Measurements from ENCODE around the gene CEP83. TPM values are rescaled to one million over a fixed set of nuclear protein-coding genes. Genes with fewer than 3 reads are reported as not detected.
A peak's percentile ranks its signal among the peaks of the same experiment; 100 is the strongest.

Gene CEP83
- total and polyA plus RNA-seq, 9 of the 15 experiments (the other 6 are each of a cell fraction or from before 2014, with no cell fraction given), result 5.3 to 40.5 (median 31.3) TPM

GRCh38 chr12:94421868-94422740 lies 37.6 kb downstream of the CEP83 start:
- Histone ChIP-seq H3K9me3 (replicated peaks; ENCODE audit: control insufficient read depth, insufficient read depth, low read depth, low read length) (peaks cover 21% of the 10 kb centered on the region), H3K36me3 (ENCODE audit: control insufficient read depth, insufficient read depth, low read length) (peaks cover 4% of the 10 kb centered on the region; the same call in 2 of the 3 replicates), H3K9ac (ENCODE audit: insufficient read depth in 1 of 2, low read depth in 2 of 2, low read length in 2 of 2) (no peak overlapping the region), H3K4me2 (ENCODE audit: insufficient read depth, low read length) (no peak overlapping the region), H4K20me1 (replicated peaks; ENCODE audit: control insufficient read depth, insufficient read depth, low read length) (no peaks in the 10 kb centered on the region), H3K4me3 (no peak overlapping the region), H3K9me1 (ENCODE audit: control insufficient read depth, insufficient read depth, low read length) (no peaks in the 10 kb centered on the region), H3K79me2 (ENCODE audit: control insufficient read depth, insufficient read depth, low read length) (0 out of 3 replicates have a peak, but pooled peaks cover 3% of the 10 kb centered on the region), H3K27me3 (ENCODE audit: control insufficient read depth in 2 of 2, insufficient read depth in 2 of 2, low read length in 2 of 2) (no peaks in the 10 kb centered on the region), H3K27ac (ENCODE audit: extremely low read depth, low read depth, low read length) (no peak overlapping the region), H2AFZ (ENCODE audit: low read depth, low read length) (no peak overlapping the region), H3K4me1 (replicated peaks in 1 of 2; ENCODE audit: control insufficient read depth in 2 of 2, insufficient read depth in 2 of 2, low read length in 2 of 2) (no peaks in the 10 kb centered on the region)
- ATAC-seq (no peak), DNase-seq (ENCODE audit: extremely low read depth in 1 of 4, low spot score in 3 of 4) (no peak), FAIRE-seq (no peak)
- no TSS peak for BruUV-seq (replicated peaks)
- intact Hi-C loops (cut with micrococcal nuclease) (no loop called here), in situ Hi-C loops (cut with MboI) (no loop called here)
- ChIA-PET POLR2A (no interaction called here), CTCF (ENCODE audit: low intra/inter-chr PET ratio) (no interaction called here)
- WGBS (ENCODE audit: insufficient coverage, low coverage, missing lambda C conversion rate), result 97% methylated on average over 5 of the region's 5 CpGs
- TF ChIP-seq ZNF75A (CRISPR knock-in tag; IDR thresholded peaks at IDR 0.05) (no peak), SMC3 (conservative IDR thresholded peaks at IDR 0.05; ENCODE audit: insufficient read depth, low read depth, low read length) (no peak), NFIC (IDR thresholded peaks at IDR 0.05) (no peak), ZBTB12 (CRISPR knock-in tag; IDR thresholded peaks at IDR 0.05) (no peak), ZEB2 (IDR thresholded peaks at IDR 0.05) (0 out of 2 replicates have a peak, but pooled peaks have one; percentile 37), XRCC3 (IDR thresholded peaks at IDR 0.05) (peak; percentile 73; the same call in 1 of the 2 replicates), MITF (IDR thresholded peaks at IDR 0.05) (no peak), THAP12 (CRISPR knock-in tag; IDR thresholded peaks at IDR 0.05) (no peak), CBX3 (IDR thresholded peaks at IDR 0.05; ENCODE audit: borderline replicate concordance in 1 of 2, low read length in 2 of 2) (peak in 1 of 2 experiments; percentile 100; a peak in 2 of 3 replicates), ZBTB33 (CRISPR knock-in tag; IDR thresholded peaks at IDR 0.05) (peak; percentile 51), ARNT (IDR thresholded peaks at IDR 0.05) (0 out of 4 replicates have a peak, but pooled peaks of 1 of the 2 experiments have one; percentile 23), TRIM28 (IDR thresholded peaks at IDR 0.05) (peak; percentile 95), ZNF280A (IDR thresholded peaks at IDR 0.05; ENCODE audit: low read depth, partially characterized antibody) (peak; percentile 97)

All from K562 (cell line).